HepG2 (cell line): Measurements from ENCODE around the gene CSNK1D. TPM values are rescaled to one million over a fixed set of nuclear protein-coding genes. Genes with fewer than 3 reads are reported as not detected.

ENCODE experiments used
- ATAC-seq: fragments of 200-7000 bp; cut with Tn5 transposase; 3 replicates; pipeline ENCODE4 v1.9.1; 2020; ENCODE audit warnings: mild to moderate bottlenecking, moderate library complexity
- BruUV-seq: library from RNA; stranded (reverse); fragments of 400-500 nt; replicated peaks from 2 replicates; lab custom pipeline; 2021; lab: Mats Ljungman, UMichigan
- CTCF ChIA-PET: fragments of 300-600 bp; formaldehyde crosslinking; extraction: SDS; loops from one replicate; lab custom pipeline; 2021; ENCODE audit warnings: low total read pairs, inconsistent platforms, low intra/inter-chr PET ratio; lab: Yijun Ruan, JAX
- POLR2A ChIA-PET: fragments of 350-600 bp; sonication (Branson Sonifier 250); formaldehyde crosslinking; loops from one replicate; lab custom pipeline; 2020; ENCODE audit warnings: antibody characterized with exemption, inconsistent platforms; lab: Yijun Ruan, JAX
- DNase-seq: peaks from one replicate; pipeline ENCODE4 v3.0.0-alpha.2; 2015; ENCODE audit warnings: low spot score
- FAIRE-seq: peaks from 3 replicates; lab custom pipeline; 2011; peaks lifted over from hg19 to GRCh38; lab: Jason Lieb, UNC
- H2AFZ ChIP-seq: one replicate; pipeline ENCODE4 v1.6.1; 2011; ENCODE audit warnings: low read length, inconsistent platforms
- H3K27ac ChIP-seq: fragments of 300-600 bp; 3 replicates; pipeline ENCODE4 v1.8.0; 2011; ENCODE audit warnings: mixed run types, mild to moderate bottlenecking, mixed read lengths, low read length, inconsistent platforms; ENCODE audit not compliant: insufficient read depth; ENCODE audit errors: extremely low read length
- H3K27me3 ChIP-seq, 2 experiments: fragments of 200-600 bp in 1 of 2; 2 replicates in 1 of 2; 3 replicates in 1 of 2; pipeline versions ENCODE4 v1.6.0 to v1.8.0; 2011; ENCODE audit warnings: low read length in 2 of 2, mild to moderate bottlenecking in 2 of 2, moderate library complexity in 2 of 2, inconsistent platforms in 1 of 2; ENCODE audit not compliant: insufficient read depth in 2 of 2, control insufficient read depth in 1 of 2
- H3K36me3 ChIP-seq, 2 experiments: fragments of 200-600 bp in 1 of 2; replicated peaks in 1 of 2; 2 replicates in 1 of 2; 3 replicates in 1 of 2; pipeline versions ENCODE4 v1.5.1 to v1.8.0; 2011; ENCODE audit warnings: low read length in 2 of 2, inconsistent platforms in 1 of 2; ENCODE audit not compliant: insufficient read depth in 2 of 2, control insufficient read depth in 1 of 2
- H3K4me1 ChIP-seq: 2 replicates; pipeline ENCODE4 v1.5.1; 2012; ENCODE audit warnings: low read length, inconsistent platforms; ENCODE audit not compliant: insufficient read depth
- H3K4me2 ChIP-seq: 2 replicates; pipeline ENCODE4 v1.6.0; 2011; ENCODE audit warnings: low read depth, low read length, inconsistent platforms
- H3K4me3 ChIP-seq, 3 experiments: fragments of 200-600 bp in 1 of 3; sonication (generic), shearing (Covaris generic) in 1 of 3; replicated peaks in 1 of 3; 2 replicates each; pipeline ENCODE4 v1.5.1; 2011 to 2016; ENCODE audit warnings: low read length in 3 of 3, inconsistent platforms in 2 of 3, low read depth in 2 of 3, mild to moderate bottlenecking in 2 of 3, control low read depth in 1 of 3, mixed read lengths in 1 of 3; ENCODE audit not compliant: insufficient read depth in 1 of 3
- H3K79me2 ChIP-seq: one replicate; pipeline ENCODE4 v1.6.1; 2011; ENCODE audit warnings: low read length, inconsistent platforms; ENCODE audit not compliant: insufficient read depth
- H3K9ac ChIP-seq: 2 replicates; pipeline ENCODE4 v1.6.0; 2011; ENCODE audit warnings: mild to moderate bottlenecking, low read depth, low read length, inconsistent platforms; ENCODE audit not compliant: insufficient read depth
- H3K9me3 ChIP-seq: 2 replicates; pipeline ENCODE4 v1.5.1; 2012; ENCODE audit warnings: mild to moderate bottlenecking, low read length
- H4K20me1 ChIP-seq: 2 replicates; pipeline ENCODE4 v1.6.0; 2011; ENCODE audit warnings: inconsistent platforms, mild to moderate bottlenecking, low read length, moderate library complexity; ENCODE audit not compliant: insufficient read depth
- AKAP8 ChIP-seq: sonication (generic); formaldehyde crosslinking; IDR thresholded peaks from 2 replicates; pipeline ENCODE4 v1.5.1; 2020; ENCODE audit warnings: mild to moderate bottlenecking, missing genetic modification reagents
- HNF1B ChIP-seq: sonication (generic); formaldehyde crosslinking; IDR thresholded peaks from 2 replicates; pipeline ENCODE4 v1.5.1; 2020; ENCODE audit warnings: mild to moderate bottlenecking, moderate library complexity, missing genetic modification reagents
- NRL ChIP-seq: sonication (generic); formaldehyde crosslinking; IDR thresholded peaks from 2 replicates; pipeline ENCODE4 v1.5.0; 2020; ENCODE audit warnings: missing genetic modification reagents, mild to moderate bottlenecking, moderate library complexity, borderline replicate concordance
- ZHX2 ChIP-seq, 2 experiments: sonication (generic) in 1 of 2; formaldehyde crosslinking in 1 of 2; IDR thresholded peaks; 2 replicates each; pipeline versions ENCODE4 v1.6.1 to v1.9.0; 2014 to 2022; ENCODE audit warnings: antibody characterized with exemption in 1 of 2, borderline replicate concordance in 1 of 2, inconsistent platforms in 1 of 2, low read depth in 1 of 2, missing genetic modification reagents in 1 of 2
- ZNF790 ChIP-seq: sonication (generic); formaldehyde crosslinking; IDR thresholded peaks from 2 replicates; pipeline ENCODE4 v1.8.0; 2022; ENCODE audit warnings: missing genetic modification reagents, mild to moderate bottlenecking, borderline replicate concordance
- WGBS: methylation state at CpG from one replicate; pipeline ENCODE4 v1.1.6; 2017; ENCODE audit warnings: low lambda C conversion rate; 5-methylcytosine and 5-hydroxymethylcytosine counted together
- in situ Hi-C: cut with HindIII; loops from 2 replicates; pipeline ENCODE4 v1.10.0; 2017; ENCODE audit warnings: low pct_unique_long_range_greater_than_20kb; ENCODE audit not compliant: extremely low pct_ligation_motif_present
- intact Hi-C: fragments of 100-400 bp; cut with micrococcal nuclease; formaldehyde crosslinking; loops from one replicate; pipeline ENCODE4 v1.10.0; 2022; ENCODE audit not compliant: unreplicated experiment
- polyA plus RNA-seq, 8 experiments: library from polyadenylated mRNA; depleted of rRNA in 3 of 8; stranded (reverse) in 7 of 8; unstranded in 1 of 8; fragments of >200 nt; fragmentation: Illumina TruSeq in 4 of 8; extraction: Trizol in 4 of 8; gene quantifications; 2 replicates each; pipeline versions ENCODE4 v1.2.1 to v1.2.3, GENCODE V29; 2011 to 2016; ENCODE audit warnings: low read depth in 4 of 8, missing spikeins in 1 of 8, mixed read lengths in 1 of 8; ENCODE audit not compliant: insufficient read depth in 1 of 8
- total RNA-seq, 5 experiments: library from RNA; depleted of rRNA; stranded (reverse); fragments of >200 nt; fragmentation: Illumina TruSeq; extraction: Trizol; gene quantifications; 2 replicates each; pipeline ENCODE4 v1.2.3, GENCODE V29; 2016; ENCODE audit warnings: low read depth in 1 of 5
- TF ChIP-seq, protein P1 (sequence below): sonication (generic); formaldehyde crosslinking; IDR thresholded peaks from 2 replicates; pipeline ENCODE4 v1.5.0; 2020; ENCODE audit warnings: mild to moderate bottlenecking, missing genetic modification reagents

The CSNK1D gene
- total and polyA plus RNA-seq, 2 of the 13 experiments (the other 11 are each of a cell fraction or from before 2014, with no cell fraction given): 31.5 to 128 TPM

DNA sequence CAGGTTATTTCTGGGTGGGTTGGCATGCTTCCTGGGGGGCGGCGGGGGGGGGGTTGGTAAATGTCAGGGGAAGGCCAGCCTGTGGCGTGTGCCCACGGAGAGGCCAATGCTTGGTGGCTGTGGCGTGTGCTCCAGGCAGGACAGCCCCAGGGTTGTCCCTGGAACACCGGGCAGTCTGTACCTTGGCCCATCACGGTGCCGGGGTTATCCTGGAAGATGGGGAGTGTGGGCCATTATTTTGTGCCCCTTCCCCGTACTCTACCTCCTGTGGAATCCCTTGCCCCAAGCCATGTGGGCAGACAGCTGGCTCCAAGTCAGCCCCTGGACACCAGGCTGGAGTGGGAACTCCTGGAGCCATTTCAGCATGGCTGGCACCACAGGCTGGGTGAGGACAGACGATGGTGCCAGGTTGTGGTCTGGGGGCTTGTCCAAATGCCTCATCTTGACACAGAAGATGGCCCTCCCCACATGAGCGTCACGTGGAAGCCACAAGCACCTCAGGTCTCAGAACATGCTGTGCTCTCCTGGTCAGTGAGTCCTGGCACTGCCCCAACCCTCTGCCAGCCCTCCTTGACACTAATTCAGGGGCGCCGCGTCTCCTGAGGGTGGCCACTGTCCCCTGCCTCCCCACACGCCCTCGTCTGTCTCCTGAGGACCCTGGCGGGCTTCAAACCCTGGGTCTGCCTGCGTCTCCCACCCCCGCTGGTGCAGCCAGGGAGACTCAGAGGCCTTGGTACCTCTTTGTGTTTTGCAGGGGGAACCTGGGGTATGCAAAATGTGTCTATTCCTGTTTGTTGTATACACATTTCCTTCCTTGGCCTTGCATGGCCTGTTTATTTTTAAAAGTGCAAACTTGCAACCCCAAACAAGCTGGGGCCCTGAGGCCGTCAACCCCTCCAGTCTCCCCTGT lies 40.4 kb downstream of the CSNK1D start:
- ATAC-seq (no peak), DNase-seq (no peak), FAIRE-seq (no peak)
- Histone ChIP-seq H3K4me3 (peak overlapping the region in 1 of 3 experiments; percentile 97; a peak in 2 of 6 replicates), H2AFZ (no peak overlapping the region), H3K4me2 (peak overlapping the region; percentile 87), H3K9ac (peak overlapping the region; percentile 46), H4K20me1 (peaks cover 86% of the 10 kb centered on the region), H3K27ac (peak overlapping the region; percentile 43), H3K9me3 (no peaks in the 10 kb centered on the region), H3K27me3 (no peaks in the 10 kb centered on the region; a peak in 1 of 5 replicates), H3K4me1 (peaks cover 75% of the 10 kb centered on the region), H3K36me3 (peaks cover 32 to 35% of the 10 kb centered on the region in 2 experiments), H3K79me2 (peaks cover 76% of the 10 kb centered on the region)
- BruUV-seq: no TSS peak
- in situ Hi-C loops: no loop called here
- ChIA-PET CTCF (no interaction called here), POLR2A (interaction anchor here (1.6 to 5.0 kb wide), 3 partner anchors 8 to 59 kb away, joined by 5 to 96 read pairs (median 28); no protein-coding TSS in a partner anchor)
- WGBS: 91% methylated on average over 21 of the region's 21 CpGs
- intact Hi-C loops: loop anchor here (10.0 kb wide), 1 partner anchor 128 kb away; no protein-coding TSS in a partner anchor
- TF ChIP-seq ZNF790 (no peak), AKAP8 (peak; percentile 99), NRL (peak; percentile 76; the same call in 1 of the 2 replicates), HNF1B (CRISPR knock-in tag) (0 out of 2 replicates have a peak, but pooled peaks have one; percentile 45), ZHX2 (IDR thresholded peaks at IDR 0.05; ENCODE audit: low read depth) (0 out of 2 replicates have a peak, but pooled peaks have one; percentile 22), ZHX2 (CRISPR knock-in tag; IDR thresholded peaks at IDR 0.05; ENCODE audit: borderline replicate concordance) (no peak)
- TF ChIP-seq, protein P1, sequence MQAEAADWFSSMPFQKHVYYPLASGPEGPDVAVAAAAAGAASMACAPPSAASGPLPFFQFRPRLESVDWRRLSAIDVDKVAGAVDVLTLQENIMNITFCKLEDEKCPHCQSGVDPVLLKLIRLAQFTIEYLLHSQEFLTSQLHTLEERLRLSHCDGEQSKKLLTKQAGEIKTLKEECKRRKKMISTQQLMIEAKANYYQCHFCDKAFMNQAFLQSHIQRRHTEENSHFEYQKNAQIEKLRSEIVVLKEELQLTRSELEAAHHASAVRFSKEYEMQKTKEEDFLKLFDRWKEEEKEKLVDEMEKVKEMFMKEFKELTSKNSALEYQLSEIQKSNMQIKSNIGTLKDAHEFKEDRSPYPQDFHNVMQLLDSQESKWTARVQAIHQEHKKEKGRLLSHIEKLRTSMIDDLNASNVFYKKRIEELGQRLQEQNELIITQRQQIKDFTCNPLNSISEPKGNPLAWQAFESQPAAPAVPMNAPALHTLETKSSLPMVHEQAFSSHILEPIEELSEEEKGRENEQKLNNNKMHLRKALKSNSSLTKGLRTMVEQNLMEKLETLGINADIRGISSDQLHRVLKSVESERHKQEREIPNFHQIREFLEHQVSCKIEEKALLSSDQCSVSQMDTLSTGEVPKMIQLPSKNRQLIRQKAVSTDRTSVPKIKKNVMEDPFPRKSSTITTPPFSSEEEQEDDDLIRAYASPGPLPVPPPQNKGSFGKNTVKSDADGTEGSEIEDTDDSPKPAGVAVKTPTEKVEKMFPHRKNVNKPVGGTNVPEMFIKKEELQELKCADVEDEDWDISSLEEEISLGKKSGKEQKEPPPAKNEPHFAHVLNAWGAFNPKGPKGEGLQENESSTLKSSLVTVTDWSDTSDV (CRISPR knock-in tag): 0 out of 2 replicates have a peak, but pooled peaks have one; percentile 30
